LNCAP (cell line): ENCODE data around the gene PTPRJ.

Source experiments
- TF ChIP-seq, protein P1 (sequence below): fragments of 450-650 bp; IDR thresholded peaks from 2 replicates; pipeline ENCODE4 v1.5.1; 2017; ENCODE audit warnings: mild to moderate bottlenecking

Gene PTPRJ

DNA sequence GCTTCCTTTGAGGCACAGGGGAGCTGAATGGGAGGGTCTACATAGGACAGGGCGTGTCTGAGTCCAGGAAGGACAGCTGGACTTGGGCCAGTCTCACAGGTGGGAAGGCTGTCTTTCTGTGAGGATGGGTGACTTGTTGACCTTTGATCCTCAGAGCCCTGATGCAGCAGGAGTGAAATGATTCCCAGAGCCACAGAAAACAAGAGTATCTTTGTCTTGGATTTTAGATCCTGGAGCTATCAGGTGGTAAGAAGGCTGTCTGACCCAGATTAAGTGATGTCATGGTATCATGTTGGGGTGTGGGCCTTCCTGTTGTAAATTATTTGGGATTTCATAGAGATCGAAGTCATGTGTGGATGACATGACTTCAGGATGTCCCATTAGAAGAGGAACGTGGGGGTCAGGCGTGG is 15.0 kb downstream of the PTPRJ start:
- TF ChIP-seq, protein P1, sequence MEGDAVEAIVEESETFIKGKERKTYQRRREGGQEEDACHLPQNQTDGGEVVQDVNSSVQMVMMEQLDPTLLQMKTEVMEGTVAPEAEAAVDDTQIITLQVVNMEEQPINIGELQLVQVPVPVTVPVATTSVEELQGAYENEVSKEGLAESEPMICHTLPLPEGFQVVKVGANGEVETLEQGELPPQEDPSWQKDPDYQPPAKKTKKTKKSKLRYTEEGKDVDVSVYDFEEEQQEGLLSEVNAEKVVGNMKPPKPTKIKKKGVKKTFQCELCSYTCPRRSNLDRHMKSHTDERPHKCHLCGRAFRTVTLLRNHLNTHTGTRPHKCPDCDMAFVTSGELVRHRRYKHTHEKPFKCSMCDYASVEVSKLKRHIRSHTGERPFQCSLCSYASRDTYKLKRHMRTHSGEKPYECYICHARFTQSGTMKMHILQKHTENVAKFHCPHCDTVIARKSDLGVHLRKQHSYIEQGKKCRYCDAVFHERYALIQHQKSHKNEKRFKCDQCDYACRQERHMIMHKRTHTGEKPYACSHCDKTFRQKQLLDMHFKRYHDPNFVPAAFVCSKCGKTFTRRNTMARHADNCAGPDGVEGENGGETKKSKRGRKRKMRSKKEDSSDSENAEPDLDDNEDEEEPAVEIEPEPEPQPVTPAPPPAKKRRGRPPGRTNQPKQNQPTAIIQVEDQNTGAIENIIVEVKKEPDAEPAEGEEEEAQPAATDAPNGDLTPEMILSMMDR, result no peak

DNA sequence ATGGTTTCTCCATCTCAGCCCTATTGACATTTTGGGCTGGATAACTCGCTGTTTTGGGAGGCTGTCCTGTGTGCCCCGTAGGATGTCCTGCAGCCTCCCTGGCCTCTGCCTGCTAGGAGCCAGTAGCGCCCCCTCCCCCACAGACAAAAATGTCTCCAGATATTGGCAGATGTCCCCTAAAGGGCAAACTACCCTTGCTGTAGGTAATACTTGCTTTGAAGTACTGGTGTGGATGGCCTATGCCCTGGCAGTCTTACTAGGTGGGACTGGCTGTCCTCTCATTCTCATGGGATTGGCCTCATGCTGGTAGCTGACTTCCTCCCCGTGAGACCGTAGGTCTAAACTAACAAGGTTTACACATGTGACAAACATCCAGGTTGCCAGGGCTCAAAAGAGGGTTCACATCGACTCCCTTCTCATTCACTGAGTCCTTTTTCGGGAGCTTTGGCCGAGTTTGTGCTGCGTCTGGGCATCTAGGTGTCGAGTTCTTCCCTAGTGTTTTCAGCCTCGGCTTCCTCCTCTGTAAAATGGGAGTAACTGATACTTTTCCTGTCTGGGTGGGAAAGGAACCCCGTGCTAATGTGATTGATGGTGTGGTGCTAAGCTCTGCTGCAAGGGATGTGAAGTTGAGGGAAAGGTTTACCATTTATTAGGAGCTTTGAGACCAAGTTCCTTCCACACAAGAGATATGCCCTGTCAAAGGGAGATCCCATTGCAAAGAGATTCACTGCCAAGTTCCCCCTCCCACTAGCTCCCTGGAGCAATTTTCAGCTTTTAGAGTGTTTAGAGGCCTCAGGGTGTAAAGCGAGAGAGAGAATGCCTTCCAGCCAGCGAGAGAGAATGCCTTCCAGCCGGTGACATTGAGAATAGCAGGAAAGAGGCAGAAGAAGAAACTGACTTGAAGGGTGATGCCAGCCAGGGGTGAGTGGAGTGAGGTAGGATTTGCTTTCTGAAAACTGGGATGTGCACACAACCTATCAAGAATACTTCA is 17.0 kb downstream of the PTPRJ start:
- TF ChIP-seq, protein P1, result no peak

DNA sequence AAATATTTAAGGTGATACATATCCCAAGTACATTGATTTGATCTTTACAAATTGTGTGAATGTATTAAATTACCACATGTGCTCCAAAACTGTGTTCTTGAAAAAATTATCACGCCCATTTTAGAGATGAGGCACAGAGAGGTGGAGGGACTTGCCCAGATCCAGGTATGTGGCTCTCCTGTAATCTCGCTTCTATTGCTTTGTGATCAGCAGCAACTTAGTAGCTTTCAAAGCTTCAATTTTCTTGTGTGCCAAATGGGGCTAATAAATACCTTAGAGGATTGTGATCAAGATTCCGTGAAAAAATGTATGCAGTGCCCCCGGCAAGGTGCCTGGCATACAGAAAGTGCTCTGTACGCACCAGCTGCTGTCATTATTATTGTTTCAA is 18.0 kb downstream of the PTPRJ start:
- TF ChIP-seq, protein P1, result no peak

DNA sequence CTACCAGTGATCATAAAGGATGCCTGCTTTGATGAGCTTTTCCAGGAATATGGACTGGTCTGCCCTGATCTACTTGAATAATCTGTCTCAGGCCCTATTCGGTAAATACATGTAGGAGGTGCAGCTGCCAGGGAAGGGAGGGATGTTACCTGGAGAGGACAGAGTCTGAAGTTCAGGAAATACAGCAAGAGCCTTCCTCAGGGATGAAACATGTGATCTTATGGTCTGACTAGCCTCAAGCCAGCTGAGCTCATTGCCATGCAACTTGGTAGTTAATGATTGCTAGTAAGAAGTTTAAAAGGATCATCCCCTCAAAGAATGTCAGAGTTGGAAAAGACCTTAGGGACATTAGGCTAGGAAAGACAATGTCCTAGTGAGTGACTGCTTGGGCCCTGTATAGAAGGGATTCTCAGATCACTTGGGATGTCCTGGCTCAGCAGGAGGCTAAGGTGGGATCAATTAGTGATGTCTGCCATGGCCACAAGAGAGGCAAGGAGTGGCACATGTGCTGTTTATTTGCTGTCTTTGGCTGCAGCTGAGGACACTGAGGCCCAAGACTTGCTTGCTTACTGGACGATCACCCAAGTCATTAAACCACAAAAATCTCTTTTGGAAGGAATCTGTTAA is 18.5 kb downstream of the PTPRJ start:
- TF ChIP-seq, protein P1, result no peak

DNA sequence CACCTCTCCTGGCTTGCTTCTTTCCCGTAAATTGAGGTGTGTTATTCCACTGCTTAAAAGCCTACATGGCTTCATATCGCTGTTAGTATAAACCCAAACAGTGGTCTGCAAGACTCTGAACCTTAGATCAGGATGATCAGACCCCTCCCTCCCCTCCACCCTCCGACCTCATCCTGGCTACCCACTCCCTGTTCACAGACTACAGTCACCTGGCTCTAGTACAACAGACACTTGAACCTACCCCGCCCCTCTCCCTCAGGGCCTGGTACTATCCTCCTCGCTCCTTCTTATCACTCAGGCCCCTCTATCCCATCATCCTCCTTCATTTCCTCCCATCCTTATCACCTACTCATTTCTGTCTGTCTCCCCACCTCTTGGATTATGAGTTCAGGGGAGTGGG is 20.1 kb downstream of the PTPRJ start:
- TF ChIP-seq, protein P1, result no peak

DNA sequence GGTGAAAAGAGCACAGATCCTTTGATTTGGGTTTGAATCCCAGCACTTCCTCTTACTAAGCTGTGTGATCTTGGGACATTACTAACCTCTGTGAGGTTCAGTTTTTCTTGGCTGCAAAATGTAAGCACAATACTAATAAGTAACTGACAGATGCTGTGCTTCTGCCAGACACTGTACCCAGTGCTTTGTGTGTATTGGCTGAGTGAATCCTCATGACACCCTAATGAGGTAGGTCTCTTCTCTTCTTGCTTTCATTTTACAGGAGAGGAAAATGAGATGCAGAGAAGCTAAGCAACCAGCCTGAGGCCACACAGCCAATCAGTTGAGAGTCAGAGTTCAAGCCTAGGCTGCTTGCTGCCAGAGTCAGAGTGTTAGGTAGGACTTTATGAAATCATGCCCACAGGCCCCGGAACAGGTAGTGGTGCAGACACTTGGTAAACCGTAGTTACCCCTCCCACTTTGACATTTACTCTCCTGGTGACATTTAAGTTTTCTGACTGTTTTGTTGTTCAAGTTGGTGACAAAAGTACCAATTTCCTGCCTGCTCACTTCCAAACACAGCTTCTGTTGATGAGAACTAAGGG is 21.2 kb downstream of the PTPRJ start:
- TF ChIP-seq, protein P1, result no peak

DNA sequence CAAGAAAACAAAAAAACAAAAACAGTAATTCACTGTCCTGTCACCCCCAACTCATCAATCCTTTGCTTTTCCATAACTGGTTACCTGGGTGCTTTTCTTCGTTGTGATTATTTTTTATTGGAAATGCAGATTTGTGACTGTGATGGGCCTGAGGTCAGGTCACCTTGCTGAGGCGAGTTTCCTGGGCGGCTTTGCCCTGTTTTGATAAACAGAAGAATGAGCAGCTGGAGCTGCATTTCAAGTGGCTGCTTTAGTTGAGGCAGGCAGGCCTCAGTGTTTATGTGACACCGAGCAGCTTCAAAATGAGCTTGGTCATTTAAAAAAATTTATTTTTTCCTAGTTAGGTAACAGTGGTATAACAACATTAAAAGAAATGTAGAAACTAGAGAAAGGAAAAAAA is 22.2 kb downstream of the PTPRJ start:
- TF ChIP-seq, protein P1, result no peak
